ENCODE data around the gene IL22RA2. TPM values are rescaled to one million over a fixed set of nuclear protein-coding genes. Genes with fewer than 3 reads are reported as not detected.

IL22RA2 gene
- total RNA-seq, 4 donors from 2014 or later, result 0.08 to 0.30 (median 0.22) TPM; not detected in 1

GRCh38 chr6:137192821-137193220 lies 19.4 kb upstream of the IL22RA2 start:
- 74 to 78% methylated on average over 4 of the region's 4 CpGs for WGBS, 2 donors
- TF ChIP-seq CTCF (IDR thresholded peaks at IDR 0.05) (no peak), POLR2A (IDR thresholded peaks at IDR 0.05) (no peak)
- no peak overlapping the region for H3K4me3 ChIP-seq (ENCODE audit: low read depth, poor library complexity, severe bottlenecking)
- intact Hi-C loops (cut with DNase I; ENCODE audit: low total_unique reads), result no loop called here
- DNase-seq (ENCODE audit: low spot score in 2 of 2), result no peak

- no peak for DNase-seq (ENCODE audit: low spot score in 2 of 2)
- no peak overlapping the region for H3K4me3 ChIP-seq (ENCODE audit: low read depth, poor library complexity, severe bottlenecking)
- intact Hi-C loops (cut with DNase I; ENCODE audit: low total_unique reads), result no loop called here
- no peak for TF ChIP-seq CTCF (IDR thresholded peaks at IDR 0.05)
- TF ChIP-seq POLR2A (IDR thresholded peaks at IDR 0.05), result no peak
- 44 to 48% methylated on average over 1 of the region's 1 CpG for WGBS, 2 donors
These were observed 18.2 kb upstream of the IL22RA2 start for GRCh38 chr6:137191670-137192069.

GRCh38 chr6:137191236-137191635 lies 17.8 kb upstream of the IL22RA2 start:
- DNase-seq (ENCODE audit: low spot score in 2 of 2), result no peak
- H3K4me3 ChIP-seq (ENCODE audit: low read depth, poor library complexity, severe bottlenecking), result no peak overlapping the region
- intact Hi-C loops (cut with DNase I; ENCODE audit: low total_unique reads), result no loop called here
- WGBS, 2 donors, result 77% methylated on average over 3 of the region's 3 CpGs
- no peak for TF ChIP-seq POLR2A (IDR thresholded peaks at IDR 0.05)
- TF ChIP-seq CTCF (IDR thresholded peaks at IDR 0.05), result no peak

- no peak for DNase-seq (ENCODE audit: low spot score in 2 of 2)
- no peak for TF ChIP-seq POLR2A (IDR thresholded peaks at IDR 0.05)
- TF ChIP-seq CTCF (IDR thresholded peaks at IDR 0.05), result no peak
- intact Hi-C loops (cut with DNase I; ENCODE audit: low total_unique reads), result no loop called here
- 86 to 89% methylated on average over 5 of the region's 5 CpGs for WGBS, 2 donors
- no peak overlapping the region for H3K4me3 ChIP-seq (ENCODE audit: low read depth, poor library complexity, severe bottlenecking)
These were observed 17.2 kb upstream of the IL22RA2 start for GRCh38 chr6:137190583-137191094.

GRCh38 chr6:137188855-137189254 lies 15.4 kb upstream of the IL22RA2 start:
- TF ChIP-seq CTCF (IDR thresholded peaks at IDR 0.05) (no peak), POLR2A (IDR thresholded peaks at IDR 0.05) (no peak)
- DNase-seq (ENCODE audit: low spot score in 2 of 2), result no peak
- WGBS, 2 donors, result 94 to 95% methylated on average over 5 of the region's 5 CpGs
- intact Hi-C loops (cut with DNase I; ENCODE audit: low total_unique reads), result no loop called here
- no peak overlapping the region for H3K4me3 ChIP-seq (ENCODE audit: low read depth, poor library complexity, severe bottlenecking)

- 89 to 90% methylated on average over 3 of the region's 3 CpGs for WGBS, 2 donors
- intact Hi-C loops (cut with DNase I; ENCODE audit: low total_unique reads), result no loop called here
- no peak overlapping the region for H3K4me3 ChIP-seq (ENCODE audit: low read depth, poor library complexity, severe bottlenecking)
- DNase-seq (ENCODE audit: low spot score in 2 of 2), result no peak
- TF ChIP-seq POLR2A (IDR thresholded peaks at IDR 0.05) (no peak), CTCF (IDR thresholded peaks at IDR 0.05) (no peak)
These were observed 11.8 kb upstream of the IL22RA2 start for GRCh38 chr6:137185290-137185689.
